PFSK-1 (cell line): Measurements from ENCODE around the gene FZD2.

Source experiments
- FOXP2 ChIP-seq: optimal IDR thresholded peaks from 2 replicates; pipeline ENCODE3; 2011; ENCODE audit warnings: borderline replicate concordance, control low read depth, inconsistent platforms; ENCODE audit not compliant: insufficient read depth; ENCODE audit errors: extremely low read length, extremely low read depth
- POLR2AphosphoS5 ChIP-seq: IDR thresholded peaks from 2 replicates; pipeline ENCODE4 v1.6.1; 2012; ENCODE audit warnings: low read depth, mild to moderate bottlenecking, control low read depth, low read length, moderate library complexity
- REST ChIP-seq, 2 experiments: IDR thresholded peaks; 2 replicates each; pipeline versions ENCODE4 v1.6.1 to v1.8.0; 2011 to 2012; ENCODE audit warnings: low read depth in 2 of 2, low read length in 2 of 2, control low read depth in 1 of 2, inconsistent platforms in 1 of 2, mild to moderate bottlenecking in 1 of 2, moderate library complexity in 1 of 2; ENCODE audit not compliant: insufficient read depth in 1 of 2
- SIN3A ChIP-seq: IDR thresholded peaks from 2 replicates; pipeline ENCODE4 v1.6.1; 2012; ENCODE audit warnings: mild to moderate bottlenecking, low read length, moderate library complexity, borderline replicate concordance; ENCODE audit not compliant: insufficient read depth
- TAF1 ChIP-seq: IDR thresholded peaks from 2 replicates; pipeline ENCODE4 v1.6.1; 2012; ENCODE audit warnings: low read length, control low read depth, borderline replicate concordance; ENCODE audit not compliant: insufficient read depth

GRCh38 chr17:44543905-44544523 is 13.3 kb upstream of the FZD2 start:
- no peak for TF ChIP-seq POLR2AphosphoS5
- no peak for TF ChIP-seq TAF1
- no peak for TF ChIP-seq REST (IDR thresholded peaks at IDR 0.05; ENCODE audit: insufficient read depth in 1 of 2, low read depth in 2 of 2, low read length in 2 of 2)
- TF ChIP-seq SIN3A = no peak
- TF ChIP-seq FOXP2 = no peak
